ENCODE results near the gene U2AF1.
A peak's percentile ranks its signal among the peaks of the same experiment; 100 is the strongest.
"Not testable (repeated sequence)": the region's sequence is repeated elsewhere in the genome, so short reads cannot be mapped to it uniquely, and the experiment has no call there.

The U2AF1 gene

GRCh38 chr21:43101676-43102075 is 5.7 kb downstream of the U2AF1 start:
- H3K4me1 Mint-ChIP-seq; H3K36me3 Mint-ChIP-seq; H3K4me3 Mint-ChIP-seq; H3K27ac Mint-ChIP-seq; H3K9me3 Mint-ChIP-seq; DNase-seq (ENCODE audit: low spot score in 2 of 2); ATAC-seq: not testable (repeated sequence)

GRCh38 chr21:43101000-43101399 is 6.4 kb downstream of the U2AF1 start:
- DNase-seq (ENCODE audit: low spot score in 2 of 2); H3K4me3 Mint-ChIP-seq; H3K27ac Mint-ChIP-seq; H3K4me1 Mint-ChIP-seq; H3K9me3 Mint-ChIP-seq; ATAC-seq; H3K36me3 Mint-ChIP-seq: not testable (repeated sequence)

GRCh38 chr21:43091979-43092614 is 15.3 kb downstream of the U2AF1 start:
- H3K9me3 Mint-ChIP-seq; H3K4me3 Mint-ChIP-seq; H3K27ac Mint-ChIP-seq; H3K4me1 Mint-ChIP-seq; ATAC-seq; H3K36me3 Mint-ChIP-seq; DNase-seq (ENCODE audit: low spot score in 2 of 2): not testable (repeated sequence)

GRCh38 chr21:43090947-43091346 is 16.4 kb downstream of the U2AF1 start:
- not testable (repeated sequence) for H3K4me3 Mint-ChIP-seq, ATAC-seq, H3K4me1 Mint-ChIP-seq, H3K9me3 Mint-ChIP-seq, H3K36me3 Mint-ChIP-seq, H3K27ac Mint-ChIP-seq
- DNase-seq (ENCODE audit: low spot score in 2 of 2) = peak in 1 of 2 donors; percentile 38

- H3K36me3 Mint-ChIP-seq; H3K27ac Mint-ChIP-seq; H3K4me1 Mint-ChIP-seq; ATAC-seq; DNase-seq (ENCODE audit: low spot score in 2 of 2); H3K4me3 Mint-ChIP-seq; H3K9me3 Mint-ChIP-seq: not testable (repeated sequence)
Measured at GRCh38 chr21:43089463-43089862, 17.9 kb downstream of the U2AF1 start.

DNA sequence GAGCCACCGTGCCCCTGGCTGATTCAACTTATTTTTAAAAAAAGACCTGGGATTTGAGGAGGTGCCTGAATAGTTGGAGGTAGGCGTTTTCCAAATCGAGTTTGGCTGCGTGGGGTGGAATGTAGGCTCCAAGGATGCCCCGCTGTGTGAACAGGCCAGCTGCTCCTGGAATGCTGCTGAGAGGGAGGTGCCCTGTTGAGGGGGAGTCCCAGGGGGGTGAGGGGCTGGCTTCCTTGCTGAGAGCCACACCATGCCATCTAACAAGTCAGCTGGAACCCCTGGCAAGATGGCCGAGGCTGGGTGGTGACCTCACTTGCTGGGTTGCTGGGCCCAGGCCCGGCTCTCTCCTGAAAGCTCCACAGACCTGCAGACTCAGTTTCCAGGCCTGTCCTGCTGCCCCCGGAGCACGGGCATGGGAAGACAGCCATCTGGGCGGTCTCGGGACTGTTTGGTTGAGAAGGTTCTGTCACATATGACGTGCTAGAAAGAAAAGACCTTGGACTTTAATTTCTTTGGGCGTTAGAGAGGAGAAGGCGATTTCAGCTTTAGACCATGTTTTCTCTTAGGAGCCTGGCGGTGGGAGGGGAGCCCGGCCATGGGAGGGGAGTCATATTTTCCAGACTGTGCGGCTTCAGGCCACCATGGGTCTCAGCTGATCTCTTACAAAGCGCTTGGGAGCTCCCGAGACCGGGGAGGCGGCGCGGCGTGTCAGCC is 24.6 kb downstream of the U2AF1 start:
- not testable (repeated sequence) for H3K4me1 Mint-ChIP-seq

GRCh38 chr21:43076643-43077042 is 30.7 kb downstream of the U2AF1 start:
- not testable (repeated sequence) for H3K27ac Mint-ChIP-seq; H3K9me3 Mint-ChIP-seq; DNase-seq (ENCODE audit: low spot score in 2 of 2); H3K4me3 Mint-ChIP-seq; H3K36me3 Mint-ChIP-seq; H3K4me1 Mint-ChIP-seq; ATAC-seq

More for the DNA sequence above, 24.6 kb downstream of the U2AF1 start:
- not testable (repeated sequence) for H3K9me3 Mint-ChIP-seq; ATAC-seq; DNase-seq (ENCODE audit: low spot score in 2 of 2); H3K4me3 Mint-ChIP-seq; H3K36me3 Mint-ChIP-seq; H3K27ac Mint-ChIP-seq

DNA sequence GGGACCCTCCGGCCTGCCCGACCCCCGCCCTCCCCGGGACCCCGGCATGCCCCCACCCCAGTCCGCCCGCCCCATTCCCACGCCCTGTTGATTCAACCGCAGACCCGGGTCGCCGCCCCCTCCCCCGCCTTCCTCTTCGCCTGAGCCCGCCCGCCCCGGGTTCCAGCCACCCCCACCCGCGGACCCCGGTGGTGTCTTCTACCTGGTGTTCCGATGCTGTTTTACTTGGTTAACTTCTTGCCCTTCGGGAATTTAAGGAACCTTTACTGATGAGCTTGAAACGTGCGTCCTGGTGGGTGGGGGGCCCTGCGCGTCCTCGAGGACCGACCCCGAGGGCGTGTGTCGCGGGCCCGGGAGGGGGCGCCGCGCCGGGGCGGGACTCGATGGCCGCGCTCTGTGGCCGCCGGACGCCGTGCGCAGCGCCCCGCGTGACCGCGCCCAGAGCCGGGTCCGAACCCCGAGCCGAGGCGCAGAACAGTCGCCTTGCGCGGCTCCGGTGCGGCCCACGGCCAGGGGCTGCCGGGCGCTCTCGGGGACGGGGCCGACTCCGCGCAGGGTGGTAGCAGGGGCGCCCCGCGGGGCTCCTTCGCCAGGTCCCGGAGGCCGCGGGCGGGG is 31.2 kb downstream of the U2AF1 start:
- not testable (repeated sequence) for H3K4me3 Mint-ChIP-seq; H3K36me3 Mint-ChIP-seq; H3K27ac Mint-ChIP-seq; H3K9me3 Mint-ChIP-seq; H3K4me1 Mint-ChIP-seq; ATAC-seq; DNase-seq (ENCODE audit: low spot score in 2 of 2)

DNA sequence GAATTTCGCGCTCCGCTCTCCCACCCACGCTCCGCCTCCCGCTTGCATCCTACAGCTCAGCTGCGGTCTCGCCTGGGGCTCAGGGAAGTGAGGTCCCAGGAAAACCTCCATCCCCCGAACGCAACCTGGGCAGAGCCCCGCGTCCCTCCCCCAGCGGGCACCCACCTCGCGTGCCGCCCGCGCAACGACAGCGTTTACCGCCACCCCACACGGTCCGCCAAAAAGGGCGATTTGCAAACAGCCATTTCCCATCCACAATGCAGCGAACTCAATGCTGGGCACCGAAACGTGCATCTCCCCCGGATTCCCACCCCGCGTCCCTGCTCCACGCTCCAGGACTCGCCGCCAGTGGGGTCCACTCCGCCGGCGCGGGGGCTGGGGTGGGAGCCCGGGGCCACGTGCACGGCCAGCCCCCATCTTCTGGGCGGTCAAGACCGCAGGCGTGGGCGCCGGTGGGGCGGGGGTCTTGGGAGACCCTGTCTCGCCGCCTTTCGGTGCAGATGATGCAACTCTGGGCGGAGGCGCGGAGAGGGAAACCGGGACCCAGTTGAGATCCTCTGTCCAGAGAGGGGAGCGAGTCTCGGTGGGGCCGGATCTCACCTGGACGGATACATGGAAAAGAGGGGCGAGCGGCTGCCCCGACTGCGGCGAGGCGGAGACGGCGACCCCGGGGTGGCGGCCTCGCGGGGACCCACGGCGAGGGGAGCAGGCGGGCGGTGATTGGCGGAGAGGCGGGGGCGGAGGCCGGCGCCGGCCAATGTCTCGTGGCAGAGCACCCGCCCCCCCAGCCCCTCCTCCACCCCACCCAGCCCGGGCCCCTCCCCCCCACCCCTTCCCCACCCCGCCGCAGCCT is 32.0 kb downstream of the U2AF1 start, which contains the start of gene CBS:
Gene CBS, minus strand, starts transcription at position 666 of the 853 bp plus-strand sequence. CDS start 3,642 bp downstream, outside the sequence.
- not testable (repeated sequence) for H3K36me3 Mint-ChIP-seq; H3K4me1 Mint-ChIP-seq; H3K9me3 Mint-ChIP-seq; DNase-seq (ENCODE audit: low spot score in 2 of 2); H3K4me3 Mint-ChIP-seq; H3K27ac Mint-ChIP-seq
- ATAC-seq = peak; percentile 28

DNA sequence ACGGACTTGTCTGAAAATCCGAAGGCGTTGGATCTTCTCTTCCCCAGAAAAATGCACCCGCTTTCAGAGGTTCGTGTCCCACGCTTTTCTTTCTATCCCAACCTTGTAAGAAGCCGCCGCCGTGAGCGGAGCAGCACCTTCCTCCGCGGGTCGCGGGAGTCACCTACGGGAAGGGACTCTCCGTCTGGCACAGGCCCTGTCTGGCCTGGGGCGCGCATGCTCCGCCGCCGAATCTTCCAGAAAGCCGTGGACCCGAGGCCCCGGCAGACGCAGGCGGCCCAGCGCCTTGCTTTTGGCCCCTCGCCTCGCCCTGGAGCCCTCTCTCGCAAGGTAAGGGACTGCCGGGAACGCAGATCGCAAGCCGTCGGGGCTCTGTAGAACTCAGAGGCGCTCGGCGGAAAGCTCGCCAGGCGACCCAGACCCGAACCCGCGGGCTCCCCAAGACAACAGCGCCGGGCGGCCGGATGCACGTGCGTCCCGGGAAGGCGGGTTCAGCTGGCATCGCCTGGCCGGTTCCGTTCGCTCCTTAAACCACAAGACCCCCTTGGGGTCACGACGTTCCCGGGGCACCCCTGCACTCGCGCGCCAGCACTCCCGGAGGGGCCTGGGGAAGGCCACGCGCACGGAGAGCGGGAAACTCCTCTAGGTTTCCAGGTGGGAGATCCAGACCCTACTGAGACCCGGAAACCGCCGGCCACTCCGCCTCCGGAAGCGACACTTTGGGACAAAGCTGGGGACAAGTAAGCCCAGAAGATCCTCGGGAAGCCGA is 32.8 kb downstream of the U2AF1 start:
- ATAC-seq; H3K27ac Mint-ChIP-seq; DNase-seq (ENCODE audit: low spot score in 2 of 2): not testable (repeated sequence)

DNA sequence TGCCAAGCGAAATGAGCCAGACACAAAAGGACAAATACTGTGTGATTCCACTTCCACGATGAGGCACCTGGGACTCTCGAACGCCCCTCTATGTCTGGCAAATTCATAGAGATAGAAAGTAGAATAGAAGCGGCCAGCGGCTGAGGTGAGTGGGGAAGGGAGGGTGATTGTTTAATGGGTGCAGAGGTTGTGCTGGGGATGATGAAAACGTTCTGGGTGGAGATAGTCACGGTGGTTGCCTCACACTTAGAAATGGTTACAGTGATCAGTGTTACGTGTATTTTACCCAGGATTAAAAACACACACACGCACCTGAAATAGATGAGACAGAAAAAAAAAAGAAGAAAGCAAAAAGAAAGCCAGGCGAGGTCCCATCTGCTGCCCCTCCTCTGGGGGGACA is 34.6 kb downstream of the U2AF1 start:
- H3K4me3 Mint-ChIP-seq; H3K27ac Mint-ChIP-seq; ATAC-seq; H3K4me1 Mint-ChIP-seq; H3K9me3 Mint-ChIP-seq; DNase-seq (ENCODE audit: low spot score in 2 of 2); H3K36me3 Mint-ChIP-seq: not testable (repeated sequence)

More for the DNA sequence above, 32.8 kb downstream of the U2AF1 start:
- not testable (repeated sequence) for H3K4me3 Mint-ChIP-seq, H3K36me3 Mint-ChIP-seq, H3K9me3 Mint-ChIP-seq, H3K4me1 Mint-ChIP-seq

- not testable (repeated sequence) for H3K27ac Mint-ChIP-seq; H3K36me3 Mint-ChIP-seq; DNase-seq (ENCODE audit: low spot score in 2 of 2); H3K4me1 Mint-ChIP-seq; H3K4me3 Mint-ChIP-seq; ATAC-seq; H3K9me3 Mint-ChIP-seq
Measured at GRCh38 chr21:43069682-43070081, 37.7 kb downstream of the U2AF1 start.

DNA sequence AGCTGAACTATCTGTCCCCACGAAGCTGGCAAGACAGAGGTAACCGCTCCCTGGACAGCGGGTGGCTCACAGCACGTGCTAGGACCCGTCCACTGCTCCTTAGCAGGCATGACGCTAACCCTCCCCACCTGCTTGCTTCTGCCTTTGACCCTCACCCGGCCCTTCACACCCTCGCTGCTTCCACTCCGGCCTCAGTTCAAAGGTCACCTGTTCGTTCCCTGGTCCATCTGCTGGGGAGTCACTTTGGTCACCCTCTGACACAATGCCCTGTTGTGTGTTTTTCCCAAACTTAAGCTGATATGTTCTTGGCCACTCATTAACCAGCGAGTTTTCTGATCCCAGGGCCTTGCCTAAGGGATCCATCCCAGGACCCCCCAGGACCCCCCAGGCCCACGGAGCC is 39.3 kb downstream of the U2AF1 start:
- not testable (repeated sequence) for H3K4me1 Mint-ChIP-seq; H3K4me3 Mint-ChIP-seq; H3K27ac Mint-ChIP-seq; H3K36me3 Mint-ChIP-seq; ATAC-seq; DNase-seq (ENCODE audit: low spot score in 2 of 2); H3K9me3 Mint-ChIP-seq

DNA sequence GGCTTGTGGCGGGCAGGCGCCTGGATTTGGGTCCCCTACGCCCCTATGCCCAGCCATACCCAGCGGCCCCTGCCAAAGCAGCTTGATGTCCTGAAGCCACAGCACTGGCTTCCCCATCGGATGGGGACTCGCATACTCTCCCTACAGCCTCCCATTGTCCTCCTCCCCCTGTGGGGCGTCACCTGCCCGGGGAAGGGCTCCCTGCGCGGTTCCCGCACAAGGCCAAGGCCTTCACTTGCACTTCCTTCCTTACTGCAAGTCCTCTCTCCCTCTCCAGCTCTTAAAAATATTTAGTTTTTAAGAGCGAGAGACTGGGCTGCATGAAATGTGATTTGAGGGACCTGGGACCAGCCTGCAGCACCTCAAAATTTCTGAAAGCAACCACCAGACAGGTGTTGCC is 40.7 kb downstream of the U2AF1 start:
- not testable (repeated sequence) for H3K27ac Mint-ChIP-seq, H3K9me3 Mint-ChIP-seq, H3K4me3 Mint-ChIP-seq, H3K36me3 Mint-ChIP-seq, H3K4me1 Mint-ChIP-seq, ATAC-seq
- DNase-seq (ENCODE audit: low spot score in 2 of 2) = peak in 1 of 2 donors; percentile 36

All from stimulated activated effector memory CD8-positive, alpha-beta T cell treated with anti-CD3 and anti-CD28 coated beads, Interleukin-12 subunit alpha, Interleukin-12 subunit beta, amount 100 ng/mL, for 72 hours (primary cell).